Tibial nerve (tissue), 4 donors: ENCODE results near the gene NTN5. TPM values are rescaled to one million over a fixed set of nuclear protein-coding genes. Genes with fewer than 3 reads are reported as not detected.

Source experiments
- DNase-seq, 2 donors: peaks; one replicate each; pipeline ENCODE4 v3.0.0-alpha.2; 2019; ENCODE audit warnings: low spot score in 2 of 2
- H3K27ac ChIP-seq, 4 donors: fragments of 200-600 bp; sonication (generic) in 3 of 4; one replicate each; pipeline ENCODE4 v1.5.1; 2017 to 2019; ENCODE audit warnings: mild to moderate bottlenecking in 1 of 4
- H3K27me3 ChIP-seq, 2 donors: fragments of 200-600 bp; sonication (generic) in 1 of 2; one replicate each; pipeline versions ENCODE4 v1.5.1 to v1.6.0; 2017 to 2019
- H3K36me3 ChIP-seq, 3 donors: fragments of 200-600 bp; sonication (generic); one replicate each; pipeline ENCODE4 v1.5.1; 2018 to 2019
- H3K4me1 ChIP-seq, 4 donors: fragments of 200-600 bp; sonication (generic) in 3 of 4; one replicate each; pipeline ENCODE4 v1.5.1; 2017 to 2019
- H3K4me3 ChIP-seq, 4 donors: fragments of 200-600 bp; sonication (generic) in 3 of 4; one replicate each; pipeline ENCODE4 v1.5.1; 2017 to 2019; ENCODE audit warnings: mild to moderate bottlenecking in 1 of 4, moderate library complexity in 1 of 4
- H3K9me3 ChIP-seq, 4 donors: fragments of 200-600 bp; sonication (generic) in 3 of 4; one replicate each; pipeline ENCODE4 v1.5.1; 2017 to 2019
- CTCF ChIP-seq, 5 experiments: fragments of 200-600 bp in 3 of 5; fragments of 450-650 bp in 2 of 5; sonication (generic) in 3 of 5; IDR thresholded peaks; one replicate each; pipeline ENCODE4 v1.5.1; 2016 to 2019; ENCODE audit warnings: antibody characterized with exemption in 5 of 5, mild to moderate bottlenecking in 3 of 5, moderate library complexity in 2 of 5
- EP300 ChIP-seq, 2 donors: sonication (generic); formaldehyde crosslinking; IDR thresholded peaks; one replicate each; pipeline ENCODE4 v1.6.1; 2017; ENCODE audit warnings: antibody characterized with exemption in 2 of 2, mild to moderate bottlenecking in 1 of 2
- POLR2A ChIP-seq, 2 donors: fragments of 450-650 bp; IDR thresholded peaks; one replicate each; pipeline ENCODE4 v1.6.1; 2017; ENCODE audit warnings: antibody characterized with exemption in 2 of 2, mild to moderate bottlenecking in 2 of 2, moderate library complexity in 2 of 2
- WGBS, 2 donors: methylation state at CpG; one replicate each; pipeline ENCODE4 v1.1.5; 2018; 5-methylcytosine and 5-hydroxymethylcytosine counted together
- total RNA-seq, 4 donors: library from RNA; depleted of rRNA; stranded (reverse); fragments of >200 nt; gene quantifications; one replicate each; pipeline ENCODE4 v1.1.0, GENCODE V29; 2016

NTN5 gene
- total RNA-seq, 4 donors from 2014 or later: 0.78 to 6.9 (median 2.2) TPM

DNA sequence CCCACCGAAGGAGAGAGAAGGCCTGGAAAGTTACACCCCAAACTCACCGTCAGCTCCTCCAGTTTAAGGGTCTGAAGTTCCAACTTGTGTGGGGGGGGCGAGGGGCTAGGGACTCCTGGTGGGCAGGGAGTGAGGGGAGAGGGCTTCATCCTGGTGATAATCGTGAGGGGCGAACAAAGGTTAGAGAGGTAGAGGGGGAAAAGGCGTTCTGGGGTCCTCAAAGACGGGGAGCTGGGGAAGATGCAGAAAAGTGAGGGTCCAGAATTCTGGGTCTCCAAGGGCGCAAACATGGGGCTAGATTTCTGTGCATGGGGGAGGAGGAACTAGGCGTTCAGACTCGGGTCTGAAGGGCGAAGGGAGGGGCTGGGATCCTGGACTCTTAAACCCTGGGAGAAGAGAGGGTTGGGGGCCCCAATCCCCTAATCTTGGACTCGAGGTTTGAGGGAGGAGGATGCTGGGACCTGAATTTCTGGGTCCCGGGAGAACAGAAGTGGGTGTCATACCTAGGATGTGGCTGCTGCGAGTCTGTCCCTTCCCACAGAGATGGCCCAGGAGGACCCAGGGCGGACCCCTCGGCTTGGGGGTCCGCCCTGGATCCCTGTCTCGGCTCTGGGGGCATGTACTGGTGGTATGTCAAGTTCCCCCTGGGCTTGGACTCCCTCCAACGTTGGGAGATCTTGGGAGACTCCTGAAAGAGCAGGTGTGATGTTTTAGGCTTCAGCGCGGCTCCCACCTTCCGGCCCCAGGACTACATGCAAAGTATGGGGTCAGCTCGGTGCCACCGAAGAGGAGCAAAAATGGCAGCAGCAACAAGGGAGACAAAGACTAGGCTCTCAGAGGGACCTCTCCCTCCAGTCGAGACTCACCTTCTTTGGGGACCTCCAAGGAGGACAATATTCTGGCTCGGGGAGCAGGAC lies 42.2 kb upstream of the NTN5 start:
- H3K27ac ChIP-seq: peak overlapping the region; percentile 64 to 94 (median 86)
- no peak for DNase-seq
- H3K9me3 ChIP-seq: peaks cover 0 to 10% (median 0%) of the 10 kb centered on the region in 4 donors
- H3K4me1 ChIP-seq: peaks cover 0 to 69% (median 44%) of the 10 kb centered on the region in 4 donors
- no peaks in the 10 kb centered on the region for H3K27me3 ChIP-seq
- TF ChIP-seq POLR2A (IDR thresholded peaks at IDR 0.05) (no peak), EP300 (IDR thresholded peaks at IDR 0.05) (no peak), CTCF (IDR thresholded peaks at IDR 0.05) (no peak)
- H3K36me3 ChIP-seq: peaks cover 0 to 11% (median 0%) of the 10 kb centered on the region in 3 donors
- H3K4me3 ChIP-seq: peak overlapping the region; percentile 22 to 62 (median 49)
- whole genome bisulfite sequencing, 2 donors: 45 to 46% methylated on average over 23 of the region's 26 CpGs

GRCh38 chr19:48713864-48714755 lies 41.3 kb upstream of the NTN5 start:
- H3K27me3 ChIP-seq: no peaks in the 10 kb centered on the region
- H3K27ac ChIP-seq: peak overlapping the region; percentile 64 to 94 (median 86)
- peak overlapping the region; percentile 54 to 62 (median 59) for H3K4me3 ChIP-seq
- peak; percentile 97 to 99 for DNase-seq
- H3K9me3 ChIP-seq: peaks cover 0 to 10% (median 0%) of the 10 kb centered on the region in 4 donors
- peaks cover 0 to 59% (median 36%) of the 10 kb centered on the region in 4 donors for H3K4me1 ChIP-seq
- WGBS, 2 donors: 0 to 2% methylated on average over 43 to 63 of the region's 67 CpGs
- H3K36me3 ChIP-seq: peaks cover 0 to 11% (median 0%) of the 10 kb centered on the region in 3 donors
- TF ChIP-seq EP300 (IDR thresholded peaks at IDR 0.05): peak; percentile 23 to 39
- TF ChIP-seq POLR2A (IDR thresholded peaks at IDR 0.05): peak; percentile 15 to 68
- TF ChIP-seq CTCF (IDR thresholded peaks at IDR 0.05): peak in 2 of 5 experiments; percentile 13 to 41

DNA sequence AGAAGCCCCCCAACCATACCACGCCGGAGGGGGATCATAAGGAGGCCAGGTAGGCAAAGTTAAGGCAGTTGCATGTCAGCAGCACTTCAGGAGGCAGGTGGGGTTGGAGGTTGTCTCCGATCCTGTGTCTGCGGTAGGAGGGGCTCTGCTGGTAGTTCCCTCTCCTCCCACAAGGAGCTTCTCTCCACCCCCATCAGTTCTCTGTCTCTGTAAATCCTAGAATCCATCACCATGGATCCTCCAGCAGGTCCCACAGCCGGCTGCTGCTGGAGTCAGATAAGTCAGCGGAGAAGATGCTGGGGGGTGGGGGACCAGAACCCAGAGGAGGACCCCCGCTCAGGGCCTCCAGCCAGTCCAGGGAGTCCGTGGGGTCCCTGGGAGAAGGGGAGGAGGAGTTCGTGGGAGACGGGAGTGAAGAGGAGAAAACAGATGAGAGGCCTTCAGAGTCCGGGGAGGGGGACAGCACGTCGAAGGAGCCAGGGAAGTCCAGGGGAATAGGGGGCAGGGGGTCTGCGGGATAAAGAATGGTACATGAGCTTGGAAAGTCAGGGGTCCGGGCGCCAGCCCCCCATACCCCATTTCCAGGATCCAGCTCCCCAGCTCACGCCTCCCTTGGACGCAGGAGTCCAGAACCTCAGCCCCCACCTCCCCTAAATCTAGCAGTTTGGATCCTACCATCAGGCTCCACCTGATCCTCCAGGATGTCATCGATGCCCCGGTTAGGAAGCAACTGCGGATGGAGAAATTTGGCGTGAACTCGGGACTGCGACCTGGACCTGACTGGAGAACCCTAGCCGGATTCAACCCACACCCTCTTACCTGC lies 40.4 kb upstream of the NTN5 start:
- no peak for TF ChIP-seq EP300 (IDR thresholded peaks at IDR 0.05)
- no peak for TF ChIP-seq POLR2A (IDR thresholded peaks at IDR 0.05)
- TF ChIP-seq CTCF (IDR thresholded peaks at IDR 0.05): peak in 1 of 5 experiments; percentile 17
- peak overlapping the region; percentile 21 to 92 (median 70) for H3K27ac ChIP-seq
- DNase-seq: no peak
- 21 to 22% methylated on average over 23 to 25 of the region's 25 CpGs for WGBS, 2 donors
- H3K4me3 ChIP-seq: peak overlapping the region; percentile 30 to 60 (median 56)
- H3K36me3 ChIP-seq: peaks cover 0 to 11% (median 0%) of the 10 kb centered on the region in 3 donors
- no peaks in the 10 kb centered on the region for H3K27me3 ChIP-seq
- peaks cover 0 to 51% (median 32%) of the 10 kb centered on the region in 4 donors for H3K4me1 ChIP-seq
- H3K9me3 ChIP-seq: peaks cover 0 to 10% (median 0%) of the 10 kb centered on the region in 4 donors

DNA sequence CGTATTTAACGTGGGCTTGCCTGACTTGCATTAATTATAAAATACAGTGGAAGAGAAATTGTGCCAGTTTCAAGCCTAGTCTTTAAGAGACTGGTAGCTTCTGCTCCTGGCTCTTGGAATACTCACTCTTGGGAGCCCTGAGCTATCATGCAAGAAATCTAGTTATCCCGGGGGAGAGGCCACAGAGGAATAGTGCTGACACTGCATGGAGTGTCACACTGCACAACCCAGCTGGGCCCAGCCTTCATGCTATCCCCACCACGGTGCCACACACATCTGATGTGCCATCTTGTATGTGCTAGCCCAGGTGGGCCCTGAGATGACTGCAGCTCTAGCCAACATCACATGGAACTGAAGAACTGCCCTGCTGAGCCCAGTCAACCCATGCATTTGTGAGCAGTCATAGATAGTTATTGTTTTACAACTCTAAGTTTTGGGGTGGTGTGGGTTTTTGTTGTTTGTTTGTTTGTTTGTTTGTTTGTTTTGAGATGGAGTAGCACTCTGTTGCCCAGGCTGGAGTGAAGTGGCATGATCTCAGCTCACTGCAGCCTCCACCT lies 38.4 kb upstream of the NTN5 start:
- WGBS, 2 donors: 90 to 92% methylated on average over 4 of the region's 4 CpGs
- DNase-seq: no peak
- H3K27ac ChIP-seq: no peak overlapping the region

More for the DNA sequence above, 38.4 kb upstream of the NTN5 start:
- Histone ChIP-seq H3K27me3 (no peaks in the 10 kb centered on the region), H3K36me3 (peaks cover 0 to 23% (median 0%) of the 10 kb centered on the region in 3 donors), H3K4me1 (peaks cover 0 to 30% (median 20%) of the 10 kb centered on the region in 4 donors), H3K4me3 (no peak overlapping the region), H3K9me3 (peaks cover 0 to 10% (median 0%) of the 10 kb centered on the region in 4 donors)
- TF ChIP-seq POLR2A (IDR thresholded peaks at IDR 0.05) (no peak), CTCF (IDR thresholded peaks at IDR 0.05) (no peak), EP300 (IDR thresholded peaks at IDR 0.05) (no peak)
